OCI-LY7 (cell line): Measurements from ENCODE around the gene ARV1.

Experiments used
- CTCF ChIP-seq: fragments of 200-600 bp; sonication (generic); conservative IDR thresholded peaks from 2 replicates; pipeline ENCODE4 v1.5.1; 2014; ENCODE audit warnings: mild to moderate bottlenecking, antibody characterized with exemption, low read length, moderate library complexity, mixed read lengths
- EZH2phosphoT487 ChIP-seq: fragments of 200-600 bp; sonication (generic); IDR thresholded peaks from 2 replicates; pipeline ENCODE4 v1.6.1; 2018; ENCODE audit warnings: low read depth, borderline replicate concordance, mild to moderate bottlenecking, mixed run types, antibody characterized with exemption, low read length, moderate library complexity, mixed read lengths

- no peak for TF ChIP-seq CTCF
- no peak for TF ChIP-seq EZH2phosphoT487
Measured at GRCh38 chr1:231020816-231021215, 41.9 kb downstream of the ARV1 start.
